Measurements from ENCODE around the gene URI1.

- TF ChIP-seq CTCF (IDR thresholded peaks at IDR 0.05; ENCODE audit: insufficient read depth, low read length): no peak
- no peak for TF ChIP-seq POLR2AphosphoS5 (IDR thresholded peaks at IDR 0.05; ENCODE audit: low read depth)
Observed at GRCh38 chr19:29999490-29999889, 57.5 kb downstream of the URI1 start.
